ENCODE measurements around the gene GLP2R.

GLP2R gene

DNA sequence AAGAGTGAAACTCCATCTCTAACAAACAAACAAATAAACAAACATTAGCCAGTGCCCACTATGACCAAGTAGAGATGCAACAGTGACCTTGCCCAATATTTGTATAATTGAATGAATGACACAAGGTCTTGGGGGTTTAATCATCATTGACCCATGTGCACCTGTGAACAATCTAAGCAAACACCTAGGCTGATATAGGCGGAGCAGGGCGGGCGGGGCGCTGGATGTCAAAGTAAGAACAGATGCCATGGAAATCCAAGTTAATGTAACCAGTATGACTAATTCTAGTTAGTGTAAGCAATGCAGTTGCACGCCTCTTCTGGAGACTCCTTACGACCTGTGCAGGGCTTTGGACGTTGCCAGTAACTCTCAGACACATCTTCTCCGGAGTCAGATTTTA, 61.8 kb downstream of the GLP2R start:
- DNase-seq (ENCODE audit: low read depth, low spot score), result no peak
- no peak overlapping the region for H3K27ac ChIP-seq
- no peaks in the 10 kb centered on the region for H3K36me3 ChIP-seq (ENCODE audit: insufficient read depth, low read length)
- H3K4me3 ChIP-seq, result no peak overlapping the region
- no peak overlapping the region for H3K9ac ChIP-seq (ENCODE audit: insufficient read length)
- no peak for TF ChIP-seq FOXP2 (optimal IDR thresholded peaks at IDR 0.05; ENCODE audit: control extremely low read depth, extremely low read length, insufficient read depth)
- no peak for TF ChIP-seq EZH2 (IDR thresholded peaks at IDR 0.05)
- no peak for TF ChIP-seq POLR2AphosphoS5 (IDR thresholded peaks at IDR 0.05; ENCODE audit: borderline replicate concordance, low read depth, low read length)
- no peaks in the 10 kb centered on the region for H3K9me3 ChIP-seq (ENCODE audit: low read depth, low read length)

DNA sequence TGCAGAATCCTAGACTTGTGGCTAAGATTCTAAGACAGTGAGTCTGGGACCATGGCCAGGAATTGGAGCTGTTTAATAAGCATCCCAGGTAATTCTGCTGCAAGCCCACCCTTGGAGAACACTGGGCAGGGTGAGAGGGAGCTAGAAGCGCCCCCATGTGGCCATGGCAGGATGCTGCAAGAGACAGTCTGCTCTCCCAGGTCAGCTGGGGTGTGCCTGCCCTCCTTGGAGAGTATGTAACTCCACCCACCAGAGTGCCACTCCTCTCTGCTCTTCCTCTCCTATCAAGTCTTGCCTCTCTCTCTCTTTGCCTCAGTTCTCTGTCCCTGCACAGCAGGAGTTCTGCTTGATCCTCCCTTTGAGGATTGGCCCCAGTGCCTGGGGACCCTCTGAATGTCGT, 64.4 kb downstream of the GLP2R start:
- DNase-seq (ENCODE audit: low read depth, low spot score), result no peak
- H3K27ac ChIP-seq, result no peak overlapping the region
- H3K9ac ChIP-seq (ENCODE audit: insufficient read length), result no peak overlapping the region
- H3K4me3 ChIP-seq, result no peak overlapping the region
- H3K36me3 ChIP-seq (ENCODE audit: insufficient read depth, low read length), result no peaks in the 10 kb centered on the region
- H3K9me3 ChIP-seq (ENCODE audit: low read depth, low read length), result no peaks in the 10 kb centered on the region
- TF ChIP-seq FOXP2 (optimal IDR thresholded peaks at IDR 0.05; ENCODE audit: control extremely low read depth, extremely low read length, insufficient read depth) (no peak), EZH2 (IDR thresholded peaks at IDR 0.05) (no peak), POLR2AphosphoS5 (IDR thresholded peaks at IDR 0.05; ENCODE audit: borderline replicate concordance, low read depth, low read length) (no peak)

DNA sequence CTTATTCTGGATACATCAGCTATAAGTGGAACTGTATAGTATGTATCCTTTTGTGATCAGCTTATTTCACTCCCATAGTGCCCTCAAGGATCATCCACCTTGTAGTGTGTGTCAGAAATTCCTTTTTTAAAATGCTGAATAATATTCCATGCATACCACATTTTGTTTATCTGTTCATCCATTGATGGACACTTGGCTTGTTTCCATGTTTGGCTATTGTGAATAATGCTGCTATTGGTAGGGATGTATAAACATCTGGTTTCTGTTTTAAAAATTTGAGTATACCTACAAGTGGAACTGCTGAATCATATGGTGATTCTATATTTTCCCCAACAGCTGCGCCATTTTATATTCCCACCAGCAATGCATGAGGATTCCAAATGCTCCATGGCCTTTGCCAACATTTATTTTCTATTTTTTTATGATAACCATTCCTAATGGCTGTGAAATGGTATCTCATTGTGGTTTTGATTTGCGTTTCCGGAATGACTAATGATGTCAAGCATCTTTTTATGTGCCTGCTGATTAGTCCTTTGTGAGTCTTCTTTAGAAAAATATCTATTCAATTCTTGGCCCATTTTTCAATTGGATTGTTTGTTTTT, 67.8 kb downstream of the GLP2R start:
- no peak overlapping the region for H3K4me3 ChIP-seq
- H3K9me3 ChIP-seq (ENCODE audit: low read depth, low read length), result no peaks in the 10 kb centered on the region
- H3K9ac ChIP-seq (ENCODE audit: insufficient read length), result no peak overlapping the region
- DNase-seq (ENCODE audit: low read depth, low spot score), result no peak
- no peaks in the 10 kb centered on the region for H3K36me3 ChIP-seq (ENCODE audit: insufficient read depth, low read length)
- H3K27ac ChIP-seq, result no peak overlapping the region
- TF ChIP-seq EZH2 (IDR thresholded peaks at IDR 0.05), result no peak
- TF ChIP-seq POLR2AphosphoS5 (IDR thresholded peaks at IDR 0.05; ENCODE audit: borderline replicate concordance, low read depth, low read length), result no peak
- TF ChIP-seq FOXP2 (optimal IDR thresholded peaks at IDR 0.05; ENCODE audit: control extremely low read depth, extremely low read length, insufficient read depth), result no peak

DNA sequence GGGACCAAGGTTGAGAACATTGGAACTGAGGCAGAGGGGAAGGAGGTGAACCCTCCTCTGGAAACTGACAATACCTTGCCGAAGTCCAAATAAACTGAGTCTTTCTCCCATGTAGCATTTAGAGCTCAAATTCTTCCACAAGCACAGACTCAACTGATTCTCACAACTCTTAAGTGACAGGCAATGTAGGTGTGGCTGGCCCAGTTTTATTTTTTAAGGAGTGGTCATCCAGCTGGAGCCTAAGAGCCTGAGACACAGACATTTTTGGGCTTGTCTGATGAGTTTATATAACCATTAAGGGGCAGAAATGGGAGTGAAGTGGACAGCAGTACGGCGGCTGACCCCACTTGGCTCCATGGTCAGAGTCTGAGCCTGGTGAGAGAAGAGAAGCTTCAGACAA, 68.5 kb downstream of the GLP2R start:
- H3K4me3 ChIP-seq, result no peak overlapping the region
- TF ChIP-seq EZH2 (IDR thresholded peaks at IDR 0.05), result no peak
- no peak for TF ChIP-seq POLR2AphosphoS5 (IDR thresholded peaks at IDR 0.05; ENCODE audit: borderline replicate concordance, low read depth, low read length)
- TF ChIP-seq FOXP2 (optimal IDR thresholded peaks at IDR 0.05; ENCODE audit: control extremely low read depth, extremely low read length, insufficient read depth), result no peak
- H3K27ac ChIP-seq, result no peak overlapping the region
- H3K36me3 ChIP-seq (ENCODE audit: insufficient read depth, low read length), result no peaks in the 10 kb centered on the region
- H3K9me3 ChIP-seq (ENCODE audit: low read depth, low read length), result no peaks in the 10 kb centered on the region
- H3K9ac ChIP-seq (ENCODE audit: insufficient read length), result no peak overlapping the region
- DNase-seq (ENCODE audit: low read depth, low spot score), result no peak

DNA sequence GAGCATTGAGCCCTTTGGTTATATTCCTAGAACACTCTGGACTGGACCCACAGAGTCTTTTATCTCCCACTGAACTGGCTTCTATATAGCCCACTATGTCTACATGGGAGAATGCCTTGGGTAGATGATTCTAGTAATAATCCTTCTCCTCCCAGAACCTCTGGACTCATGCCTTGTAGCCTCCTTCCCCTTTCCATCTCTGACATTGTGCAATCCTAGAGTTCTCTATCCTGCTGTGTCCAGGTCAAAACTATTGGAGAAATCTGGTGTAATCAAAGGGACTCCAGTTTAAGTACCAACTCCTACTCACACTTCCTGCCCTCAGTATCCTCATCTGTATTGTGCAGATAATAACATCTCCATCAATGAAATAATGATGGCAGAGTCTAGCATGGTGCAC, 70.2 kb downstream of the GLP2R start:
- H3K9ac ChIP-seq (ENCODE audit: insufficient read length), result no peak overlapping the region
- H3K9me3 ChIP-seq (ENCODE audit: low read depth, low read length), result no peaks in the 10 kb centered on the region
- H3K4me3 ChIP-seq, result no peak overlapping the region
- no peak for TF ChIP-seq FOXP2 (optimal IDR thresholded peaks at IDR 0.05; ENCODE audit: control extremely low read depth, extremely low read length, insufficient read depth)
- no peak for TF ChIP-seq EZH2 (IDR thresholded peaks at IDR 0.05)
- no peak for TF ChIP-seq POLR2AphosphoS5 (IDR thresholded peaks at IDR 0.05; ENCODE audit: borderline replicate concordance, low read depth, low read length)
- no peaks in the 10 kb centered on the region for H3K36me3 ChIP-seq (ENCODE audit: insufficient read depth, low read length)
- no peak overlapping the region for H3K27ac ChIP-seq
- DNase-seq (ENCODE audit: low read depth, low spot score), result no peak

DNA sequence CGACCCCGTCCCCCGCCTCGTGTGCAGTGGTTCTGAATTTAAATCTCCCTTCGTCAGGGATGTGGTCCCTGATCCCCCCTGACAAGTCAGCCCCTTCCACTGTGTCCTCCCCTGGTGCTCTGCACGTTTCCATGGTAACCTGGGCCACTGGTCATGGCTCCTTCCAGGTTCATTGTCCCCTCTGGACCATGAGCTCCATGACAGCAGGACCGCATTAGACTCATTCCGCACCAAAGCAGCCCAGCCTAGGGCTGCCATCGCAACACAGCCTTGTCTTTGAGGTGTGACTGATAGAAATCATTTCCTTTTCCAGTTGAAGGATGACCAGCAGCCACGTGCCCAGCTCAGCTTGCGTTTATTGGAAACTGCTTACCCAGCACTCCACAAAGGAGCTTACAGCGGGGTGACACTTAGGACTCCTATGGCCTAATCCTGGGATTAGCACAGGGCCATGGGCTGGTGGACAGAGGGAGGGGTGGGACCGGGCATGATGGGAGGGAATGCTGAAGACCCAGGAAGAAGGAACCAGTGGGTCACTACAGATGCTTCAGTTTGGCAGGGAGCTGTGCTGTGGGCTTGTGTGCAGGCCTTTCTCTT, 71.7 kb downstream of the GLP2R start:
- no peak for DNase-seq (ENCODE audit: low read depth, low spot score)
- no peak overlapping the region for H3K4me3 ChIP-seq
- H3K9ac ChIP-seq (ENCODE audit: insufficient read length), result no peak overlapping the region
- H3K9me3 ChIP-seq (ENCODE audit: low read depth, low read length), result no peaks in the 10 kb centered on the region
- no peaks in the 10 kb centered on the region for H3K36me3 ChIP-seq (ENCODE audit: insufficient read depth, low read length)
- no peak overlapping the region for H3K27ac ChIP-seq
- TF ChIP-seq FOXP2 (optimal IDR thresholded peaks at IDR 0.05; ENCODE audit: control extremely low read depth, extremely low read length, insufficient read depth), result no peak
- TF ChIP-seq EZH2 (IDR thresholded peaks at IDR 0.05), result no peak
- no peak for TF ChIP-seq POLR2AphosphoS5 (IDR thresholded peaks at IDR 0.05; ENCODE audit: borderline replicate concordance, low read depth, low read length)

DNA sequence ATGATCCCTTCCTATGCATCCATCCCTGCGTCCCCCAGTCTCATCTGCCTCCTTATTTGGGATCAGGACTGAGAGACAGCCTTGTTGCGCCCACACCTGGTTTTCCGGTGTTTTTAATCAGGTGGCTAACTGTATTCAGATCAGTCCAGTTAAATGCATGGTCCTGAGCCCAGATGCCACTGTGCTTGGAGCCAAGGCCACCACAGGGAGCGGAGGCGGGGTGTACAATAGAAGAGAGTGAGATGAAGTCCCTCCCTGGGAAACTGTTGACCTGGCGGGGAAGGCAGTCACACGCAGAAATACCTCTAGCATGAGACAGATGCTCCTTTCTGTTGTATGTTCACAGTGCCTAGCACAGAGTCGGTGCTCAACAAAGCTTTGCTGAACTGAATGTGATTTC, 73.1 kb downstream of the GLP2R start:
- Histone ChIP-seq H3K27ac (no peak overlapping the region), H3K36me3 (ENCODE audit: insufficient read depth, low read length) (no peaks in the 10 kb centered on the region), H3K4me3 (no peak overlapping the region), H3K9me3 (ENCODE audit: low read depth, low read length) (no peaks in the 10 kb centered on the region), H3K9ac (ENCODE audit: insufficient read length) (no peak overlapping the region)
- no peak for DNase-seq (ENCODE audit: low read depth, low spot score)
- TF ChIP-seq EZH2 (IDR thresholded peaks at IDR 0.05) (no peak), POLR2AphosphoS5 (IDR thresholded peaks at IDR 0.05; ENCODE audit: borderline replicate concordance, low read depth, low read length) (no peak), FOXP2 (optimal IDR thresholded peaks at IDR 0.05; ENCODE audit: control extremely low read depth, extremely low read length, insufficient read depth) (no peak)

DNA sequence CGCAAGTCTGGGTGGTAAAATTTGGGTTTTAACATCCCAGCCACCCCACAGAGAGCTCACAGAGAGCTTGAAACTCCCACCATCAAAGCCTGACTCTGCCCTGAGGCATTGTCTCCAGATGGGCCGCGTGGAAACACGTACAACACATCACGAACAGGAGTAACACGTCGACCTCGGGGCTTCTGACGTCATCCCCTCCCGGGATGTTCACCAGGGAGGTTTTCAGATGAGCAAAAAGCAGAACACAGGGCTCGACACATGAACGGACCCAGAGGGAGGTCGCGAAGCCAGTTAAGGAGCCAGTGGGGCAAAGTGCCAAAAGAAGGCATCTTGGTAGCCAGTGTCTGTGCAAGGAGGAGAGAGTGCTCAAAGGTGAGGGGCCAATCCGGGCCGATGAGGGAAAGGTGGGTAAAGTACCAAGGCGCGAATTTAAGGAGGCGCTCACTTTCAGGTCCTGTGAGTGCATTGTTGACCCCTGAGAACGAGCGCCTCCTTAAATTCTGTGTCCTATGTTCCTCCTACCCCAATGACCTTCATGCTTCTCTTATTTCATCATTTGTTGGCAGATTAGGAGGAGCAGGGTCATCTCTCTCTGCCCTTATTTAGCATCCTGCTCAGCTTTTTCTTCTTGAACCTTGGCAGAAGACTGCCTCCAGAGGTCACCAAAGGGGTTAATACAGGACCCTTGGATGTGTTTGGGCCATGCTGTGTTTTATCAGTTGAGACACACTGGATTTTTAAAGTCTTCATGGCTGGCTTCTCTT, 73.7 kb downstream of the GLP2R start:
- H3K36me3 ChIP-seq (ENCODE audit: insufficient read depth, low read length), result no peaks in the 10 kb centered on the region
- no peak for DNase-seq (ENCODE audit: low read depth, low spot score)
- H3K4me3 ChIP-seq, result no peak overlapping the region
- H3K27ac ChIP-seq, result no peak overlapping the region
- TF ChIP-seq POLR2AphosphoS5 (IDR thresholded peaks at IDR 0.05; ENCODE audit: borderline replicate concordance, low read depth, low read length) (no peak), FOXP2 (optimal IDR thresholded peaks at IDR 0.05; ENCODE audit: control extremely low read depth, extremely low read length, insufficient read depth) (no peak), EZH2 (IDR thresholded peaks at IDR 0.05) (no peak)
- no peak overlapping the region for H3K9ac ChIP-seq (ENCODE audit: insufficient read length)
- H3K9me3 ChIP-seq (ENCODE audit: low read depth, low read length), result no peaks in the 10 kb centered on the region

Measured in SK-N-MC (cell line).